PC-9 (cell line): ENCODE data around the gene PITPNC1. TPM values are rescaled to one million over a fixed set of nuclear protein-coding genes. Genes with fewer than 3 reads are reported as not detected.

Experiments
- BruUV-seq: library from RNA; stranded (reverse); fragments of 400-500 nt; replicated peaks from 2 replicates; lab custom pipeline; 2021; lab: Mats Ljungman, UMichigan
- CTCF ChIA-PET: fragments of 300-600 bp; sonication (Branson Sonifier 250); formaldehyde crosslinking; loops from one replicate; lab custom pipeline; 2022; ENCODE audit warnings: antibody characterized with exemption; lab: Charles Lee
- POLR2A ChIA-PET: fragments of 300-600 bp; sonication (Branson Sonifier 250); formaldehyde crosslinking; loops from one replicate; lab custom pipeline; 2022; ENCODE audit warnings: antibody characterized with exemption; ENCODE audit not compliant: unreplicated experiment; lab: Charles Lee
- DNase-seq, 2 experiments: peaks; one replicate each; pipeline versions ENCODE4 v3.0.0 to v3.0.0-alpha.2; 2015 to 2022; ENCODE audit warnings: mixed read lengths in 1 of 2
- H2AFZ ChIP-seq: fragments of 200-600 bp; sonication (generic); 2 replicates; pipeline ENCODE4 v1.8.1; 2017; ENCODE audit warnings: antibody characterized with exemption
- H3F3A ChIP-seq: fragments of 200-600 bp; sonication (generic); 2 replicates; pipeline ENCODE4 v1.8.1; 2017; ENCODE audit warnings: antibody characterized with exemption, mild to moderate bottlenecking, low read depth; ENCODE audit not compliant: insufficient read depth
- H3K27ac ChIP-seq: fragments of 200-600 bp; sonication (generic); 2 replicates; pipeline ENCODE4 v1.6.1; 2016; ENCODE audit warnings: mixed run types
- H3K27me3 ChIP-seq: fragments of 200-600 bp; sonication (generic); 2 replicates; pipeline ENCODE4 v1.6.1; 2016; ENCODE audit warnings: low read depth, mixed run types; ENCODE audit not compliant: insufficient read depth
- H3K36me3 ChIP-seq: fragments of 200-600 bp; sonication (generic); 2 replicates; pipeline ENCODE4 v1.6.1; 2016; ENCODE audit warnings: low read depth, mixed run types
- H3K4me1 ChIP-seq: fragments of 200-600 bp; sonication (generic); replicated peaks from 2 replicates; pipeline ENCODE4 v1.6.1; 2016; ENCODE audit warnings: mixed run types; ENCODE audit not compliant: insufficient read depth
- H3K4me2 ChIP-seq: fragments of 200-600 bp; sonication (generic); 2 replicates; pipeline ENCODE4 v1.6.1; 2017; ENCODE audit warnings: mixed run types
- H3K4me3 ChIP-seq: fragments of 200-600 bp; sonication (generic); 2 replicates; pipeline ENCODE4 v1.6.1; 2016; ENCODE audit warnings: mixed run types
- H3K79me2 ChIP-seq: fragments of 200-600 bp; sonication (generic); 2 replicates; pipeline ENCODE4 v1.6.1; 2017; ENCODE audit warnings: low read depth, mixed run types
- H3K9me2 ChIP-seq: fragments of 200-600 bp; sonication (generic); 2 replicates; pipeline ENCODE4 v1.8.1; 2017; ENCODE audit warnings: mild to moderate bottlenecking; ENCODE audit not compliant: insufficient read depth
- H3K9me3 ChIP-seq: fragments of 200-600 bp; sonication (generic); 2 replicates; pipeline ENCODE4 v1.8.1; 2016; ENCODE audit warnings: low read depth; ENCODE audit not compliant: insufficient read depth
- H4K20me1 ChIP-seq: fragments of 200-600 bp; sonication (generic); 2 replicates; pipeline ENCODE4 v1.8.1; 2017; ENCODE audit not compliant: insufficient read depth
- CTCF ChIP-seq: fragments of 200-600 bp; sonication (generic); conservative IDR thresholded peaks from 2 replicates; pipeline ENCODE4 v1.6.1; 2017; ENCODE audit warnings: mixed run types, antibody characterized with exemption, mild to moderate bottlenecking, moderate library complexity
- EZH2 ChIP-seq: fragments of 200-600 bp; sonication (generic); IDR thresholded peaks from 2 replicates; pipeline ENCODE4 v1.8.0; 2017; ENCODE audit warnings: antibody characterized with exemption, low read depth
- intact Hi-C: fragments of 100-400 bp; cut with micrococcal nuclease; formaldehyde crosslinking; loops from one replicate; pipeline ENCODE4 v1.10.0; 2022; ENCODE audit not compliant: unreplicated experiment
- total RNA-seq: library from RNA; stranded (reverse); gene quantifications from 2 replicates; pipeline ENCODE4 v1.2.3, GENCODE V29; 2021

PITPNC1 gene
- total RNA-seq, 1 experiment from 2014 or later, result 6.0 TPM

- H3K9me2 ChIP-seq, result no peaks in the 10 kb centered on the region
- no peak overlapping the region for H3K4me2 ChIP-seq
- BruUV-seq, result no TSS peak
- peaks cover 7% of the 10 kb centered on the region; the same call in 1 of the 2 replicates for H3F3A ChIP-seq
- no peaks in the 10 kb centered on the region for H3K27me3 ChIP-seq
- no peak for DNase-seq
- TF ChIP-seq CTCF (no peak), EZH2 (no peak)
- peaks cover 48% of the 10 kb centered on the region for H3K79me2 ChIP-seq
- peaks cover 46% of the 10 kb centered on the region for H4K20me1 ChIP-seq
- ChIA-PET CTCF (no interaction called here), POLR2A (no interaction called here)
- no peaks in the 10 kb centered on the region for H3K4me1 ChIP-seq
- no peaks in the 10 kb centered on the region for H3K9me3 ChIP-seq
- H3K36me3 ChIP-seq, result peaks cover 73% of the 10 kb centered on the region
- H3K4me3 ChIP-seq, result no peak overlapping the region
- no peak overlapping the region for H2AFZ ChIP-seq
- intact Hi-C loops, result no loop called here
- no peak overlapping the region for H3K27ac ChIP-seq
Measured at GRCh38 chr17:67353161-67353560, 23.9 kb upstream of the PITPNC1 start.

- intact Hi-C loops, result no loop called here
- no peaks in the 10 kb centered on the region for H3K9me3 ChIP-seq
- peaks cover 7% of the 10 kb centered on the region; the same call in 1 of the 2 replicates for H3F3A ChIP-seq
- no peaks in the 10 kb centered on the region for H3K27me3 ChIP-seq
- H3K4me3 ChIP-seq, result no peak overlapping the region
- no peak overlapping the region for H3K4me2 ChIP-seq
- no peak overlapping the region for H3K27ac ChIP-seq
- peaks cover 55% of the 10 kb centered on the region for H4K20me1 ChIP-seq
- BruUV-seq, result no TSS peak
- peaks cover 57% of the 10 kb centered on the region for H3K79me2 ChIP-seq
- no peak for TF ChIP-seq CTCF
- TF ChIP-seq EZH2, result no peak
- H3K36me3 ChIP-seq, result peaks cover 65% of the 10 kb centered on the region
- DNase-seq, result no peak
- no peak overlapping the region for H2AFZ ChIP-seq
- no peaks in the 10 kb centered on the region for H3K4me1 ChIP-seq
- POLR2A ChIA-PET, result interaction anchor here (0.6 kb wide), 1 partner anchor 373 kb away, joined by 4 read pairs; no protein-coding TSS in a partner anchor
- CTCF ChIA-PET, result no interaction called here
- H3K9me2 ChIP-seq, result no peaks in the 10 kb centered on the region
Measured at GRCh38 chr17:67353929-67354574, 23.0 kb upstream of the PITPNC1 start.

GRCh38 chr17:67358612-67359011 lies 18.5 kb upstream of the PITPNC1 start:
- Histone ChIP-seq H3K4me3 (no peak overlapping the region), H3K4me1 (peaks cover 2% of the 10 kb centered on the region; the same call in 1 of the 2 replicates), H3K9me3 (no peaks in the 10 kb centered on the region), H3K27ac (no peak overlapping the region), H2AFZ (no peak overlapping the region), H3K79me2 (peaks cover 90% of the 10 kb centered on the region), H4K20me1 (peaks cover 80% of the 10 kb centered on the region), H3K27me3 (no peaks in the 10 kb centered on the region), H3K36me3 (peaks cover 57% of the 10 kb centered on the region), H3K9me2 (no peaks in the 10 kb centered on the region), H3F3A (peaks cover 20% of the 10 kb centered on the region; the same call in 1 of the 2 replicates), H3K4me2 (no peak overlapping the region)
- ChIA-PET CTCF (no interaction called here), POLR2A (no interaction called here)
- TF ChIP-seq CTCF (no peak), EZH2 (no peak)
- BruUV-seq, result no TSS peak
- intact Hi-C loops, result no loop called here
- DNase-seq, result no peak
